Left lung (tissue), 10 donors: ENCODE results near the gene OLFML3. TPM values are rescaled to one million over a fixed set of nuclear protein-coding genes. Genes with fewer than 3 reads are reported as not detected.
"Not testable (repeated sequence)": the region's sequence is repeated elsewhere in the genome, so short reads cannot be mapped to it uniquely, and the experiment has no call there.

ENCODE experiments used
- ATAC-seq: fragments of 200-7000 bp; cut with Tn5 transposase; one replicate; pipeline ENCODE4 v1.9.1; 2020; ENCODE audit warnings: moderate library complexity
- DNase-seq, 4 donors: peaks; one replicate each; pipeline ENCODE4 v3.0.0-alpha.2; 2013 to 2020
- H3K27ac ChIP-seq, 2 donors: fragments of 200-600 bp; sonication (generic) in 1 of 2; one replicate each; pipeline versions ENCODE4 v1.5.0 to v1.8.0; 2020 to 2021
- H3K27me3 ChIP-seq, 2 donors: fragments of 200-600 bp; sonication (generic) in 1 of 2; one replicate each; pipeline versions ENCODE4 v1.5.0 to v1.8.0; 2020 to 2021
- H3K36me3 ChIP-seq, 2 donors: fragments of 200-600 bp; sonication (generic) in 1 of 2; one replicate each; pipeline versions ENCODE4 v1.5.0 to v1.8.0; 2020 to 2021
- H3K4me1 ChIP-seq, 2 donors: fragments of 200-600 bp; one replicate each; pipeline ENCODE4 v1.8.0; 2021
- H3K4me3 ChIP-seq, 2 donors: fragments of 200-600 bp; sonication (generic) in 1 of 2; one replicate each; pipeline versions ENCODE4 v1.5.0 to v1.8.0; 2020 to 2021; ENCODE audit warnings: mild to moderate bottlenecking in 1 of 2
- H3K9me3 ChIP-seq, 2 donors: fragments of 200-600 bp; sonication (generic) in 1 of 2; one replicate each; pipeline versions ENCODE4 v1.5.0 to v1.8.0; 2020 to 2021
- intact Hi-C, 2 donors: fragments of 100-400 bp; cut with DNase I; formaldehyde crosslinking; loops; one replicate each; pipeline versions ENCODE4 v1.11.2 to v1.14.2; 2022
- polyA plus RNA-seq, 6 donors: library from polyadenylated mRNA; unstranded; fragments of 120-200 nt; gene quantifications; one replicate each; pipeline ENCODE4 v1.2.1, GENCODE V29; 2013; ENCODE audit not compliant: insufficient read length in 6 of 6
- total RNA-seq, 2 donors: library from RNA; stranded (reverse); fragmentation: NEBNext Ultra II Directional; extraction: Animal tissue kit (Norgen Biotek cat#: 25700); gene quantifications; one replicate each; pipeline ENCODE4 v1.2.1, GENCODE V29; 2021
- TF ChIP-seq, protein P1 (sequence below), 2 donors: fragments of 200-600 bp; sonication (generic) in 1 of 2; IDR thresholded peaks; one replicate each; pipeline versions ENCODE4 v1.5.0 to v1.8.0; 2021; ENCODE audit warnings: antibody characterized with exemption in 2 of 2
- donor health status: DM: no; HTN: yes; CAD: no.
- donor health status: DM: no; HTN: no; CAD: no.

The OLFML3 gene
- total and polyA plus RNA-seq, 8 donors, result 53.8 to 291 (median 259) TPM

DNA sequence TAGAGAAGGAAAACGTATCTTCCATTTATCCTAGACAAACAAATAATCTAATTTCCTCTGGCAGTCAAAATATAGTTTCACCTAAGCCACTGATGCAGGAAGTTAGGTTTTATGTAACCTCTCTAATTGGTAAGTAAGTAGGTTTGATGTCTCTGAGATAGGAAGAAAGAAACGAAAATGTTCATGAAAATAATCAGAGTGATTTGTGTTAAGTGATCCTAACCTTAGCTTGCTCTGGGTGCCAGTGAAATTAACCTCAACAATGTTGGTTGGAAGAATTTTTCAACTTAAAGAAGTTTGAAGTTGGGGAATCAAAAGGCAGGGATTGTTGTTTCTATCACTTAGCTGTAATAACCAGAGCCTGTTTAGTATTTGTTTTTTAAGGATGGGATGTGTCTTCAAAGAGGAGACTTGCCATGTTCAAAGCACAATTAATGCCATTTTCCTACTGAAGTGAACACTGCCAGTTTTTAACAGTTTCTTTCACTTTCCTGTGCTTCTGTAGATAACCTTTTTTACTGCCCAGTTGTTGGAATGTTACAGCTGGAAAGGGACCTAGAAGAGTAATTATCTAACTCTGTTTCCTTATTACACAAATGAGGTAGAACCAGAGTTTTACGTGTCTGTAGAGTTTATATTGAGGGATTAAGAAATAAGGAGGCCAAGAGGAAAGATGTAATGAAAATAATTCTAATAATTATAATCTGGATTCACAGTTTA, 31.7 kb upstream of the OLFML3 start:
- peaks cover 26 to 47% of the 10 kb centered on the region in 2 donors for H3K4me1 ChIP-seq
- ATAC-seq (no peak), DNase-seq (no peak)
- no peak overlapping the region for H3K4me3 ChIP-seq
- no peaks in the 10 kb centered on the region for H3K27me3 ChIP-seq
- TF ChIP-seq, protein P1, sequence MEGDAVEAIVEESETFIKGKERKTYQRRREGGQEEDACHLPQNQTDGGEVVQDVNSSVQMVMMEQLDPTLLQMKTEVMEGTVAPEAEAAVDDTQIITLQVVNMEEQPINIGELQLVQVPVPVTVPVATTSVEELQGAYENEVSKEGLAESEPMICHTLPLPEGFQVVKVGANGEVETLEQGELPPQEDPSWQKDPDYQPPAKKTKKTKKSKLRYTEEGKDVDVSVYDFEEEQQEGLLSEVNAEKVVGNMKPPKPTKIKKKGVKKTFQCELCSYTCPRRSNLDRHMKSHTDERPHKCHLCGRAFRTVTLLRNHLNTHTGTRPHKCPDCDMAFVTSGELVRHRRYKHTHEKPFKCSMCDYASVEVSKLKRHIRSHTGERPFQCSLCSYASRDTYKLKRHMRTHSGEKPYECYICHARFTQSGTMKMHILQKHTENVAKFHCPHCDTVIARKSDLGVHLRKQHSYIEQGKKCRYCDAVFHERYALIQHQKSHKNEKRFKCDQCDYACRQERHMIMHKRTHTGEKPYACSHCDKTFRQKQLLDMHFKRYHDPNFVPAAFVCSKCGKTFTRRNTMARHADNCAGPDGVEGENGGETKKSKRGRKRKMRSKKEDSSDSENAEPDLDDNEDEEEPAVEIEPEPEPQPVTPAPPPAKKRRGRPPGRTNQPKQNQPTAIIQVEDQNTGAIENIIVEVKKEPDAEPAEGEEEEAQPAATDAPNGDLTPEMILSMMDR (IDR thresholded peaks at IDR 0.05), result no peak
- intact Hi-C loops, result no loop called here
- H3K27ac ChIP-seq, result peak overlapping the region; percentile 29 to 54
- H3K36me3 ChIP-seq, result no peaks in the 10 kb centered on the region
- no peaks in the 10 kb centered on the region for H3K9me3 ChIP-seq

- H3K9me3 ChIP-seq, H3K4me3 ChIP-seq, intact Hi-C loops, H3K27me3 ChIP-seq, H3K36me3 ChIP-seq, DNase-seq: not testable (repeated sequence)
- peak overlapping the region; percentile 29 to 54 for H3K27ac ChIP-seq
- ATAC-seq, result peak; percentile 59
- H3K4me1 ChIP-seq, result peaks cover 26 to 48% of the 10 kb centered on the region in 2 donors
Observed at GRCh38 chr1:113948151-113948550, 31.1 kb upstream of the OLFML3 start.

- H3K9me3 ChIP-seq, result no peaks in the 10 kb centered on the region
- H3K27me3 ChIP-seq, result no peaks in the 10 kb centered on the region
- no peak overlapping the region for H3K4me3 ChIP-seq
- ATAC-seq (no peak), DNase-seq (no peak)
- H3K36me3 ChIP-seq, result peaks cover 0 to 8% of the 10 kb centered on the region in 2 donors
- no peak overlapping the region for H3K27ac ChIP-seq
- intact Hi-C loops, result no loop called here
- H3K4me1 ChIP-seq, result peaks cover 26 to 43% of the 10 kb centered on the region in 2 donors
- TF ChIP-seq, protein P1 (IDR thresholded peaks at IDR 0.05), result peak in 1 of 2 donors; percentile 15
Observed at GRCh38 chr1:113949007-113949406, 30.3 kb upstream of the OLFML3 start.

GRCh38 chr1:113950908-113951307, 28.4 kb upstream of the OLFML3 start:
- peaks cover 26 to 40% of the 10 kb centered on the region in 2 donors for H3K4me1 ChIP-seq
- no peaks in the 10 kb centered on the region for H3K9me3 ChIP-seq
- H3K27ac ChIP-seq, result no peak overlapping the region
- H3K27me3 ChIP-seq, result no peaks in the 10 kb centered on the region
- TF ChIP-seq, protein P1 (IDR thresholded peaks at IDR 0.05), result no peak
- no peak for DNase-seq
- no peak overlapping the region for H3K4me3 ChIP-seq
- ATAC-seq, result no peak
- intact Hi-C loops, result no loop called here
- H3K36me3 ChIP-seq, result peaks cover 0 to 25% of the 10 kb centered on the region in 2 donors

GRCh38 chr1:113951719-113952118, 27.6 kb upstream of the OLFML3 start:
- Histone ChIP-seq H3K9me3 (no peaks in the 10 kb centered on the region), H3K27ac (no peak overlapping the region), H3K4me1 (peaks cover 19 to 32% of the 10 kb centered on the region in 2 donors), H3K36me3 (peaks cover 0 to 33% of the 10 kb centered on the region in 2 donors), H3K27me3 (no peaks in the 10 kb centered on the region), H3K4me3 (no peak overlapping the region)
- DNase-seq, result no peak
- TF ChIP-seq, protein P1 (IDR thresholded peaks at IDR 0.05), result no peak
- no peak for ATAC-seq
- intact Hi-C loops, result no loop called here
